ENCODE results near the gene TBATA. TPM values are rescaled to one million over a fixed set of nuclear protein-coding genes. Genes with fewer than 3 reads are reported as not detected.

Gene TBATA
- total RNA-seq, 1 experiment from 2014 or later: not detected

GRCh38 chr10:70737250-70737649 lies 47.9 kb downstream of the TBATA start:
- intact Hi-C loops (cut with micrococcal nuclease; ENCODE audit: unreplicated experiment): no loop called here
- H3K4me1 Mint-ChIP-seq (ENCODE audit: low read depth, unreplicated experiment): no peaks in the 10 kb centered on the region
- CTCF ChIA-PET: no interaction called here
- no peaks in the 10 kb centered on the region for H3K36me3 Mint-ChIP-seq (ENCODE audit: insufficient read depth, unreplicated experiment)
- BruUV-seq (replicated peaks): no TSS peak
- no peak overlapping the region for H3K27ac Mint-ChIP-seq (ENCODE audit: unreplicated experiment)
- no peak for TF ChIP-seq CTCF (IDR thresholded peaks at IDR 0.05; ENCODE audit: unreplicated experiment)
- no peak for DNase-seq
- no peak overlapping the region for H3K4me3 Mint-ChIP-seq (ENCODE audit: low read depth, unreplicated experiment)
- H3K27me3 Mint-ChIP-seq (ENCODE audit: unreplicated experiment): peaks cover 100% of the 10 kb centered on the region
- no peaks in the 10 kb centered on the region for H3K9me3 Mint-ChIP-seq (ENCODE audit: low read depth, unreplicated experiment)

GRCh38 chr10:70736525-70736924 lies 48.7 kb downstream of the TBATA start:
- CTCF ChIA-PET: no interaction called here
- BruUV-seq (replicated peaks): no TSS peak
- Mint-ChIP-seq H3K36me3 (ENCODE audit: insufficient read depth, unreplicated experiment) (no peaks in the 10 kb centered on the region), H3K9me3 (ENCODE audit: low read depth, unreplicated experiment) (no peaks in the 10 kb centered on the region), H3K27ac (ENCODE audit: unreplicated experiment) (no peak overlapping the region), H3K4me1 (ENCODE audit: low read depth, unreplicated experiment) (no peaks in the 10 kb centered on the region), H3K27me3 (ENCODE audit: unreplicated experiment) (peaks cover 100% of the 10 kb centered on the region), H3K4me3 (ENCODE audit: low read depth, unreplicated experiment) (no peak overlapping the region)
- DNase-seq: no peak
- TF ChIP-seq CTCF (IDR thresholded peaks at IDR 0.05; ENCODE audit: unreplicated experiment): no peak
- intact Hi-C loops (cut with micrococcal nuclease; ENCODE audit: unreplicated experiment): no loop called here

- H3K27ac Mint-ChIP-seq (ENCODE audit: unreplicated experiment): no peak overlapping the region
- H3K9me3 Mint-ChIP-seq (ENCODE audit: low read depth, unreplicated experiment): no peaks in the 10 kb centered on the region
- no peak for DNase-seq
- peaks cover 100% of the 10 kb centered on the region for H3K27me3 Mint-ChIP-seq (ENCODE audit: unreplicated experiment)
- CTCF ChIA-PET: interaction anchor here (0.5 kb wide), 1 partner anchor 276 kb away, joined by 5 read pairs; no protein-coding TSS in a partner anchor
- BruUV-seq (replicated peaks): no TSS peak
- no peak overlapping the region for H3K4me3 Mint-ChIP-seq (ENCODE audit: low read depth, unreplicated experiment)
- TF ChIP-seq CTCF (IDR thresholded peaks at IDR 0.05; ENCODE audit: unreplicated experiment): no peak
- intact Hi-C loops (cut with micrococcal nuclease; ENCODE audit: unreplicated experiment): no loop called here
- no peaks in the 10 kb centered on the region for H3K36me3 Mint-ChIP-seq (ENCODE audit: insufficient read depth, unreplicated experiment)
- no peaks in the 10 kb centered on the region for H3K4me1 Mint-ChIP-seq (ENCODE audit: low read depth, unreplicated experiment)
Measured at GRCh38 chr10:70735161-70735560, 50.0 kb downstream of the TBATA start.

GRCh38 chr10:70733051-70733450 lies 52.1 kb downstream of the TBATA start:
- CTCF ChIA-PET: no interaction called here
- Mint-ChIP-seq H3K27ac (ENCODE audit: unreplicated experiment) (no peak overlapping the region), H3K9me3 (ENCODE audit: low read depth, unreplicated experiment) (no peaks in the 10 kb centered on the region), H3K36me3 (ENCODE audit: insufficient read depth, unreplicated experiment) (no peaks in the 10 kb centered on the region), H3K27me3 (ENCODE audit: unreplicated experiment) (peaks cover 100% of the 10 kb centered on the region), H3K4me1 (ENCODE audit: low read depth, unreplicated experiment) (no peaks in the 10 kb centered on the region), H3K4me3 (ENCODE audit: low read depth, unreplicated experiment) (no peak overlapping the region)
- TF ChIP-seq CTCF (IDR thresholded peaks at IDR 0.05; ENCODE audit: unreplicated experiment): no peak
- no TSS peak for BruUV-seq (replicated peaks)
- no peak for DNase-seq
- intact Hi-C loops (cut with micrococcal nuclease; ENCODE audit: unreplicated experiment): no loop called here

All from Calu3 (cell line).